Right kidney (tissue), 1 donor: ENCODE results near the gene KCNH1.

Experiments
- DNase-seq: peaks from one replicate; pipeline ENCODE4 v3.0.0-alpha.2; 2016

Gene KCNH1

DNA sequence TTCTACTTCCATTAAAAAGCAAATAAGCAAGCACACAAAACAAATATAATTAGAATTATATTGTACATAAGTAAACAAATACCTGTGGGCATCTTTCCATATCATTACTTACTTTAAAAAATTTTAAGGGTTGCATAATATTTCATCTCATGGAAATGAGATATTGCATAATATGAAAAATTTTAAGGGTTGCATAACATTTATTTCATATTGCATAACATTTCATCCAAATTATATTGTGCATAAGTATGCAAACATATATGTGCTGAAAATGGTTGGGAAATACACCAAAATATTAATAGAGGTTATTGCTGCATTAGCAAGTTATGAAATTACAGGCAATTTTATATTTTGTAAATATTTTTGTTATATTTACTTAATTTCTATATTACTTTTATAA is 213.7 kb downstream of the KCNH1 start:
- DNase-seq, result no peak

GRCh38 chr1:210918893-210919292 is 215.1 kb downstream of the KCNH1 start:
- DNase-seq, result no peak

- DNase-seq, result no peak
These were observed 216.3 kb downstream of the KCNH1 start for GRCh38 chr1:210917560-210918169.

- DNase-seq, result no peak
These were observed 217.4 kb downstream of the KCNH1 start for GRCh38 chr1:210916548-210916947.

DNA sequence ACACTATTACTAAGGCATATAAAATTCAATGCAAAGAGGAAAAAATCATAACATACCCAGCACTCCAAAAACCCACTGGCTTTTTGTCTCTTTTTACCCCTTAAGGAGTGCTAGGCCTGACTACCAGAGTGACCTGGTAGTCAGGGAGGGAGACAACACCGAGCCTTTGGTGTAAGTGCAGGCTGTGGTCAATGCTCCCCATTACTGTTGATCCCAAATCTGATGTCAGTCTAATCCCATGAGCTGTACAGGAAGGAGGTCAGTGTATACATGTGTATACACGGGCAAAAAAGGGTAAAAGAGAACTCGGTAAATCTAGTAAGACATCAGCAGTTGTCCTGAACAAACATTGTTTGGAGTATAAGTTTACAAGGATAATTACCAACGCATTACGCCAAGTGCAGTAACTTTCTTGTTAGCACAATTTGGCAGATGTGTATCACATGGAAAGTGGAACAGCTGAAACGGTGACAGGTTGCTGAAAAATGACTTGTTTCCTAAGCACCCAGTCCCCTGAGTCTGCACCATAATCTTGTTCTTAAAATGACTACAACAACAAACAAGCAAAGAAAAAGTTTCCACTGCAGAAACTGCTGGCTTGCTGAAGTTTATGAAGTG is 217.9 kb downstream of the KCNH1 start:
- DNase-seq, result no peak

DNA sequence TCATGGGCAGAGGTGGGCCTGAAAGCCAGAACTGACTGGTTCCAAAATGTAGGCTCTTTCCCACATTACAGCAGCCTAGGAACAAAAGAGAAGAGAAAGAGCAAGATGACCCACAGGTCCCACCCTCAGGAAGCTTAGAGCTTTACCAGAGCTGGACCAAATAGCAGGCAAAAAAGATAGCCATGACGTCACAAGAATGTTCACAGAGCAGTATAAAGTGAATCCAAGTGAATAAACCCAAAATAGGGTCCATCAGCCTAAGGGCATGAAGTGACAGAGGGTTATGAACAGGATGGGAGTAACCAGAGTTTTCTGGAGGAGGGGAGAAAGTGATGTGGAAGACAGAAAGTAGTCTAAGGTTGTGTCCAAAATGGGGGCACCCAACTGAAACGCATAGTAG is 221.2 kb downstream of the KCNH1 start:
- DNase-seq, result no peak

DNA sequence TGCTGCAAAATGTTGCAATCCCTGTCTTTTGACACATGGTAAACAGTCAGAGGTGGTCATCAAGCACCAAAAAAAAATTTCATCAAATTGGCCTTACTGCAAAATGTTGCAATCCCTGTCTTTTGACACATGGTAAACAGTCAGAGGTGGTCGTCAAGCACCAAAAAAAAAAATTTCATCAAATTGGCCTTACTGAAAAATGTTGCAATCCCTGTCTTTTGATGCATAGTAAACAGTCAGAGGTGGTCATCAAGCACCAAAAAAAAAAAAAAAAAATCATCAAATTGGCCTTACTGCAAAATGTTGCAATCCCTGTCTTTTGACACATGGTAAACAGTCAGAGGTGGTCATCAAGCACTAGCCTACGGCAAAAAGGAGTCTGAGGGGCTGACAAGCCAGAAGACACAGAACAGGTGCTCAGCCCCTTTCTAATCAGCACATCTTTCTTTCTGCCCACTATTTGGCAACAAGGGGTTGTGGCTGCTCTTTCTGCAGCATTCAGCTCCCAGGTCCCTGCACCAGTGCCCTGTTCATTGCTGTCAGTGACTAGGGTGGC is 223.8 kb downstream of the KCNH1 start:
- DNase-seq, result no peak

DNA sequence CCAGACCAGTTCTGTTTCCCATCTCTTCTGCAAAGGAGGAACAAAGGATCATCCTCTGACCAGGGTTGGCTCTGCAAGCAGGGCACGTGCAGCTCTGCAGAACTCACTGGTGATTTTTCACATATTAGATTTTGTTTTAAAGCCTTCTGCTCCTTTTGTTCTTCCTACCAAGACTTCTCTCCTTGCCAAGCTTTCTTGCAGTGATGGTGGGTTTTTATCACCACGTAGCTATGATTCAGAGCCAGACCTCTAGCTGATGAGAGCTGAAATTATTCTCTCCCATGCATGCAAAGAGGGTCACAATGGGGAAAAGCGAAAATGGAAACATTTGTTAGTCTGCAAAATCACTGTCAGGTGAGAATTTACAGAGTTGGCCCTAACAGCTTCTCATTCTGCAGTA is 225.2 kb downstream of the KCNH1 start:
- DNase-seq, result no peak

GRCh38 chr1:210908257-210908656 is 225.7 kb downstream of the KCNH1 start:
- DNase-seq, result no peak

- no peak for DNase-seq
These were observed 226.6 kb downstream of the KCNH1 start for GRCh38 chr1:210907251-210907805.

DNA sequence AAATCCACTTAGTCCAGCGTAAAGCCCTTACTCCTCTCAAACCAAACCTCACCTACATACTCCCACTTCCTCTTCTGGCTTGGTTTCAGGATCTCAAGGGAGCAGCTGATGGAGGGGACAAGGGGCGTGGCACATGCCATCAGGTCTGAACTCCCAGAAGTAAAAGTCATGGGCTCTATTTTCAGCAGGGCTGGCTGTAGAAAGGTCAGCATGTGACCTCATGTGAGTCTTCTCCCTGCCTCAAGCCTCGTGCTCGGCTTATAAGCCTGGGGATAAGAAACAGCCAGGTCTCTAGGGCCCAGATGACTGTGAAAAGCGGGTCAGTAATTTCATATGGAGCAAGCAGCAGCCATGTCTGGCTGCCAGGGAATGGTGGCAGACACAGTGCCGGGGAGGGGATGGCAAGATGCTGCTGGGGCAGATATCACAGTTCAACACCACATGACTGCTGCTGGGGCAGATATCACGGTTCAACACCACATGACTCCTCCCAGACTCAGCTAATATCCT is 227.9 kb downstream of the KCNH1 start:
- DNase-seq, result no peak

DNA sequence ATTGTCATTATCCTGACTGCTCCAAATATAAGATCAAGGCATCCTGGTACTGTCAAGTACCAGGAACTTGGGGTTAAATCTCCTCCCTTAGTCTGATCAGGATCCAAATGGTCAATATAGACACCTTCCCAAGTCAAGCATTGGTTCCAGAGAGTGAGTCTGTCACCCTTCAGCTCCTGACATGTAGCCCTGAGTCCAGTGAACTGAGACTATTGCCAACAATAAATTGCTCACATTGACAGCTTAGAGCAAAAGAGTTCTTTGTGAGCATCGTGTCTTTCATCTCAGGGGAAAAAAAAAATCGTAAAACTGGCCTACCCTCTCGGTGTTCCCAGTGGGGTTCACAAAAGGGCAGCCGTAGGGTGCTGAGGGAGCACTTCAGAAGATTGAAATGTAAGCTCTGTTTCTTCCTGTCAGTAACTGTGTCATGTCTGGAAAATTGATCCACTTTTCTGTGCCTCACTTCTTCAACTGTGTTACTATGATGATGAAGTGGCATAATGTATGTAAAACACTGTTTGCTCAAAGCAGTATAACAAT is 228.5 kb downstream of the KCNH1 start:
- no peak for DNase-seq

- DNase-seq, result no peak
These were observed 231.8 kb downstream of the KCNH1 start for GRCh38 chr1:210901981-210902770.

DNA sequence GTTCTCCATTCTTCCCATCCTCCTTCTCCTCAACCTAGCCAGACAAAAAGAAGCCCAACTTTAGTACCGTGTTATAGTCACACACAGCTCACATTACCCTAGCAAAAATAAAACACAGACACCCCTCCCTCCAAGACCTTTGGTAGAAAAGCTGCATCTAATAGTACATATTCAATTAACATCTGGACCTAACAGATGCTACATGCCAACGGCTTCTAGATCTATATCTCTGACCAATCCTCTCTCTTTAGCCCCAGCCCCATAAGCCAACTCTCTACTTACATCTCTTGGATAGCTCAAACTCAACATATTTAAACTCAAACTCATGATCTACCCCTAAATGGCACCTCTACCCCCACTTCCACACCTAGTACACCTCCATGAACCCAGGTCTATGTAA is 233.1 kb downstream of the KCNH1 start:
- DNase-seq, result no peak

- no peak for DNase-seq
These were observed 233.9 kb downstream of the KCNH1 start for GRCh38 chr1:210900079-210900478.

DNA sequence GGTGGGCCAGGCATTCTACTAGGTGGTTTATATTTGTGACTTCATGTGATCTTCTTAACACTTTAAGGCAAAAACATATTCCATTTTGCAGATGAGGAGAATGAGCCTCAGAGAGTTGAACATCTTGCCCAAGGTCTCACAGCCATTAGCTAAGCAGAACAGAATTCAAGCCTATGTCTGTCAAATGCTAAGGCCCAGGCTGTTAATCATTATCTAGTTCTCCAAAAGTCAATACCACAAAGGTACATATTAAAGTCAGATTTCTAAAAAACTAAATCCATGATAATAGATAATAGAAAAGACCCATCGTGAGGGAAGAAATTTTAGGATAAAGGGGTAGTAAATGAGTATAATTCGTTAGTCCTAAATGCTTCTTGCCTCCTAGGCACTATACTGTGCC is 234.3 kb downstream of the KCNH1 start:
- DNase-seq, result no peak

- DNase-seq, result no peak
These were observed 235.5 kb downstream of the KCNH1 start for GRCh38 chr1:210898473-210898872.

GRCh38 chr1:210883821-210884220 is 250.1 kb downstream of the KCNH1 start:
- no peak for DNase-seq

DNA sequence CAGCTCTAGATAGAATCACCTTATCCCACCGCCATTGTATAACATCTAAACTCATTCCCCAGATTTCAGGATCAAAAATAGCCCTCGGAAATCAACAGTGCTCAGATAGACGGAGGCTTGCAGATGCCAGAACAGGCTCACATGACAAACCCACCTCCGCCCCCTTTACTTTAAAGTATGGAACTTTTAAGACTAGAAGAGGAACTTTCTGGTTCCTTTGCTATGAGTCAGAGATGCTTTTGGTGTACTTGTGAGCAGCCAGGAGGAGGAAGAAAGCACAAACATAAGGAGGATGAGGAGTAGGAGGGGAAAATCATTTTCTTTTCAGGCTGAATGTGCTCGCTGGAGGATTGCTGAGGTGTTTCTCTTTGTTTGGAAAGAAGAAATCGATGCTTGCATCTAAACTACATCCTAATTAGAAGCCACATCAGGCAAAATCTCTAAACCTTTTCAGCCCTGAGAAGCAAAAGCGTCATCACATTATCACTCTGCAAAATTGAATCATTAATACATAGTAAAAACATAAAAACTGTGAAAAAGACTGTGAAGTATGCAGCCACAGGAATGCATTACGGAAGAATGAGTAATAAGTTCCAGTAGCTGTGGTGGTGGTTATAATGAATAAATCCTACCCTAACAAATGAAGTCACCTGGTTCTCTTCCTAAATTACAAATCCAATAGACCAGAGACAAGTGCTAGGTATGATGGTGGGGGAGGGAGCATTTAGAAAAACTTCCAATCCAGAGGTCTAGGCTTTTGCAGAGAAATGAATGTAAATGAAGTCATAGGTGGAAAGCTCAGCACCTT is 251.3 kb downstream of the KCNH1 start:
- DNase-seq, result no peak

- DNase-seq, result no peak
These were observed 255.4 kb downstream of the KCNH1 start for GRCh38 chr1:210878564-210878963.

DNA sequence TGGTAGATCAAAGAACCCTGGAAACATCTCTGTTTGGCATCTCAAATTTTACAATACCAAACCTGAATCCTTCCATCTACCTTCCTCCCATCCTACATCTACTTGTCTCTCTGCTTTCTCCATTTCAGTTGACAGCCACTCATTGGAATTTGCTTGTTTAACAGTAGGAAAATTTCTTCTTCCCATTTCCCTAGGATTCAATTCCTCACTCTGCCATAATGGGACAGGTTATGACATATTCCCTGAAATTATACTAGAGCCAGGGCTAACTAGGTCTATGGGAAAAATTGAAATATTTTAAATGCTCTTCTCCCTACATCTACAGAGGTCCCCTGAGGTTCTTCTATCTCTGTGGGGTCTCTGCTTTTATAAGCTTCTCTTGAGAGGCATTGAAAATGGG is 257.7 kb downstream of the KCNH1 start:
- DNase-seq, result no peak

- no peak for DNase-seq
These were observed 267.4 kb downstream of the KCNH1 start for GRCh38 chr1:210866532-210866931.
